Loucy (cell line): ENCODE results near the gene PLCL1.

Experiments
- H2AFZ ChIP-seq: fragments of 200-600 bp; sonication (generic); 2 replicates; pipeline ENCODE4 v1.6.0; 2016; ENCODE audit warnings: antibody characterized with exemption, mild to moderate bottlenecking, low read length, moderate library complexity
- H3F3A ChIP-seq: fragments of 200-600 bp; 2 replicates; pipeline ENCODE4 v1.6.0; 2016; ENCODE audit warnings: antibody characterized with exemption, low read depth, mild to moderate bottlenecking
- H3K27me3 ChIP-seq: fragments of 200-600 bp; sonication (generic); 2 replicates; pipeline ENCODE4 v1.6.1; 2014; ENCODE audit warnings: low read length, mild to moderate bottlenecking; ENCODE audit not compliant: insufficient read depth, poor library complexity, severe bottlenecking
- H3K36me3 ChIP-seq: fragments of 200-600 bp; sonication (generic); 2 replicates; pipeline ENCODE4 v1.6.1; 2016; ENCODE audit warnings: low read length; ENCODE audit not compliant: insufficient read depth
- H3K4me1 ChIP-seq: fragments of 200-600 bp; sonication (generic); 2 replicates; pipeline ENCODE4 v1.5.1; 2014; ENCODE audit warnings: low read length, mild to moderate bottlenecking; ENCODE audit not compliant: insufficient read depth, poor library complexity, severe bottlenecking
- H3K4me2 ChIP-seq: fragments of 200-600 bp; sonication (generic); 2 replicates; pipeline ENCODE4 v1.6.0; 2014; ENCODE audit warnings: antibody characterized with exemption, low read length, low read depth, mild to moderate bottlenecking; ENCODE audit not compliant: poor library complexity, severe bottlenecking
- H3K4me3 ChIP-seq: fragments of 200-600 bp; sonication (generic); 2 replicates; pipeline ENCODE4 v1.5.1; 2014; ENCODE audit warnings: low read length, mild to moderate bottlenecking, mixed read lengths; ENCODE audit not compliant: poor library complexity, severe bottlenecking
- H3K79me2 ChIP-seq: fragments of 200-600 bp; sonication (generic); 2 replicates; pipeline ENCODE4 v1.6.1; 2014; ENCODE audit warnings: low read length; ENCODE audit not compliant: insufficient read depth
- H3K9ac ChIP-seq: fragments of 200-600 bp; sonication (generic); 2 replicates; pipeline ENCODE4 v1.6.0; 2014; ENCODE audit warnings: mild to moderate bottlenecking, low read depth, low read length, moderate library complexity; ENCODE audit not compliant: poor library complexity, severe bottlenecking
- H3K9me2 ChIP-seq: fragments of 200-600 bp; sonication (generic); replicated peaks from 2 replicates; pipeline ENCODE4 v1.6.1; 2016; ENCODE audit warnings: low read depth, low read length, mixed read lengths
- H3K9me3 ChIP-seq: fragments of 200-600 bp; sonication (generic); 2 replicates; pipeline ENCODE4 v1.6.1; 2014; ENCODE audit warnings: mild to moderate bottlenecking, antibody characterized with exemption, low read length, low read depth; ENCODE audit not compliant: insufficient read depth
- H4K20me1 ChIP-seq: fragments of 200-600 bp; sonication (generic); 2 replicates; pipeline ENCODE4 v1.6.0; 2014; ENCODE audit warnings: antibody characterized with exemption, low read length, mild to moderate bottlenecking; ENCODE audit not compliant: insufficient read depth, poor library complexity, severe bottlenecking
- EZH2phosphoT487 ChIP-seq: fragments of 200-600 bp; IDR thresholded peaks from 2 replicates; pipeline ENCODE4 v1.6.1; 2018; ENCODE audit warnings: antibody characterized with exemption, mild to moderate bottlenecking, moderate library complexity, borderline replicate concordance
- TF ChIP-seq, protein P1 (sequence below): fragments of 200-600 bp; sonication (generic); conservative IDR thresholded peaks from 2 replicates; pipeline ENCODE4 v1.5.1; 2014; ENCODE audit warnings: mild to moderate bottlenecking, antibody characterized with exemption, low read length

PLCL1 gene

DNA sequence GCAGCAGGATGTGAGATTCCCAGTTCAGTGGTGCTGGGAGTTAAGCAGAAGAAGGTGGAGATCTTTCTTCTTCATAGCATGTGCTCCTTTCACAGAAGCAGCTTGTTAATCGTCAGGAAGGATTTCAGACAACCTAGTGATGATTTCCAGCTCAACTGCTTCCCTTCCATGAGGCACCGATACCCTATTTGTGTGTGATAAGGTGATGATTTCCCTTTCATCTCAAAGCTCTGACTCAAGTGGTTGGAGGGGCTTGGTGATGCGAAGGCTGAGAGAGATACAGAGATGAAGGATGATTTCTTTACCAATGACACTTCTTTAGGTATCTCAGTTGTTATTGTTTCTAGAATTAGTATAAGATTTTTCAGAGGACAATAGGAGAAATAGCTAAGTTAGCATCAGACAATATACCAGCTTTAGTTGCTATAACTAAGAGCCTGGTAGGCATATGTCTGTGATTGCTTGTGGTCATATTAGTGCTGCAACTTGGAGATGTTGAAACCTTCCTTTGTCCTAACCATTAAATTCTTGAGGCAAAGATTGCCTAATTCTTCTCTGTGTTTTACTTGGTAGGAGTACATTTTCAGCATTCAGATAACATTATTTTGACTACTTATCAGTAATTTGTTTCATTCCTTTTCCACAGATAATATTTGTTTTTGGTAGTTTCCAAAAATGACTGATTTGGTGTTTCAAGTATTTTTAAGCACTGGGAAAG is 111.3 kb downstream of the PLCL1 start:
- Histone ChIP-seq H2AFZ (no peak overlapping the region), H3K4me2 (no peak overlapping the region), H3K4me1 (no peaks in the 10 kb centered on the region), H3K27me3 (peaks cover 26% of the 10 kb centered on the region), H3K36me3 (no peaks in the 10 kb centered on the region), H3K4me3 (no peak overlapping the region), H3K9me2 (no peaks in the 10 kb centered on the region), H4K20me1 (no peaks in the 10 kb centered on the region), H3K9me3 (no peaks in the 10 kb centered on the region), H3K79me2 (no peaks in the 10 kb centered on the region), H3K9ac (no peak overlapping the region), H3F3A (no peaks in the 10 kb centered on the region)
- TF ChIP-seq EZH2phosphoT487 = no peak

DNA sequence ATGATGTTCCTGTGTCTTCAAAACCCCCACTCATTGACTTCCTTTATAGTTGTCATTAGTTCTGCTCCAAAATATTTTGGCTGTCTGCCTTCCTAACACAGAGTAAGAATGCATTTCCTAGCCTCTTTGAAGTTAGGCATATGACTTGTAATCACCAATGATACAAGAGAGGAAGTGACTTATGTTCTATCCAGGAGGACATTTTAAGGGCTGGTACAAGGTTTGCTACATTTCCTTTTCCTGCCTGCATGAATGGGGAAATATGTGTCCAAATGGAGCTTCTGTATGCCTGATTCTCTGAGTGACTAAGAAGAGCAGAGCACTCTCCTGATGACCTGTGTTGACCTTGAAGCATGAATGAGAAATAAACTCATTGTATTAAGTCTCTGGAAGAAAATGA is 115.1 kb downstream of the PLCL1 start:
- Histone ChIP-seq H3K36me3 (no peaks in the 10 kb centered on the region), H2AFZ (peak overlapping the region; percentile 47; the same call in 1 of the 2 replicates), H4K20me1 (no peaks in the 10 kb centered on the region), H3K4me2 (no peak overlapping the region), H3K9me2 (no peaks in the 10 kb centered on the region), H3K9me3 (no peaks in the 10 kb centered on the region), H3K4me3 (no peak overlapping the region), H3K9ac (no peak overlapping the region), H3F3A (no peaks in the 10 kb centered on the region), H3K79me2 (no peaks in the 10 kb centered on the region), H3K27me3 (peaks cover 26% of the 10 kb centered on the region), H3K4me1 (no peaks in the 10 kb centered on the region)
- TF ChIP-seq, protein P1, sequence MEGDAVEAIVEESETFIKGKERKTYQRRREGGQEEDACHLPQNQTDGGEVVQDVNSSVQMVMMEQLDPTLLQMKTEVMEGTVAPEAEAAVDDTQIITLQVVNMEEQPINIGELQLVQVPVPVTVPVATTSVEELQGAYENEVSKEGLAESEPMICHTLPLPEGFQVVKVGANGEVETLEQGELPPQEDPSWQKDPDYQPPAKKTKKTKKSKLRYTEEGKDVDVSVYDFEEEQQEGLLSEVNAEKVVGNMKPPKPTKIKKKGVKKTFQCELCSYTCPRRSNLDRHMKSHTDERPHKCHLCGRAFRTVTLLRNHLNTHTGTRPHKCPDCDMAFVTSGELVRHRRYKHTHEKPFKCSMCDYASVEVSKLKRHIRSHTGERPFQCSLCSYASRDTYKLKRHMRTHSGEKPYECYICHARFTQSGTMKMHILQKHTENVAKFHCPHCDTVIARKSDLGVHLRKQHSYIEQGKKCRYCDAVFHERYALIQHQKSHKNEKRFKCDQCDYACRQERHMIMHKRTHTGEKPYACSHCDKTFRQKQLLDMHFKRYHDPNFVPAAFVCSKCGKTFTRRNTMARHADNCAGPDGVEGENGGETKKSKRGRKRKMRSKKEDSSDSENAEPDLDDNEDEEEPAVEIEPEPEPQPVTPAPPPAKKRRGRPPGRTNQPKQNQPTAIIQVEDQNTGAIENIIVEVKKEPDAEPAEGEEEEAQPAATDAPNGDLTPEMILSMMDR = no peak
- TF ChIP-seq EZH2phosphoT487 = no peak

DNA sequence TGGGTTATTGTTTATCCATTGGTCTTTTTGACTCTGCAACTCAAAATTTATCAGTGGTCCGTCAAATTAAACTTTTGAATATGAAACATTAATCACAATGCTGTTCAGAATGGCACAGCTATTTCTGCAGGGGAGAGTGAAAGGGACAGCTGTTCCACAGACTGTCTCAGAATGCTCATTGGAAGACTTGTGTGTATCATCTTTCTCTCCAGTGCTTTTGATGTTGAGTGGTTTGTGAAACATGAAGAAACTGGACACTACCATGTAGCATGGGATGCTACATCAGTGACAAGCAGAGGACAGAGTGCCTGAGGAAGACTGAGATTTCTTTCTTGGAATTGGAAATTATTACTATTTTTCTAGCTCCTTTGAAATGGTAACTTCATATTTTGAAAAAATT is 115.7 kb downstream of the PLCL1 start:
- Histone ChIP-seq H3F3A (no peaks in the 10 kb centered on the region), H3K9me3 (no peaks in the 10 kb centered on the region), H3K27me3 (peaks cover 21% of the 10 kb centered on the region), H2AFZ (no peak overlapping the region), H3K4me1 (no peaks in the 10 kb centered on the region), H3K4me2 (no peak overlapping the region), H3K79me2 (no peaks in the 10 kb centered on the region), H3K4me3 (no peak overlapping the region), H3K9ac (no peak overlapping the region), H3K9me2 (no peaks in the 10 kb centered on the region), H4K20me1 (no peaks in the 10 kb centered on the region), H3K36me3 (no peaks in the 10 kb centered on the region)
- TF ChIP-seq, protein P1 = no peak
